Hepatocyte (in vitro differentiated cells): ENCODE data around the gene PVALEF. TPM values are rescaled to one million over a fixed set of nuclear protein-coding genes. Genes with fewer than 3 reads are reported as not detected.

Source experiments
- DNase-seq: peaks from one replicate; pipeline ENCODE4 v3.0.0-alpha.2; 2016; ENCODE audit warnings: low spot score
- H2AFZ ChIP-seq: fragments of 200-600 bp; sonication (generic); 2 replicates; pipeline ENCODE4 v1.6.0; 2016; ENCODE audit warnings: antibody characterized with exemption, mild to moderate bottlenecking
- H3K27ac ChIP-seq: fragments of 200-600 bp; sonication (generic); 2 replicates; pipeline ENCODE4 v1.5.1; 2016; ENCODE audit warnings: mild to moderate bottlenecking
- H3K27me3 ChIP-seq: fragments of 200-600 bp; sonication (generic); 2 replicates; pipeline ENCODE4 v1.6.1; 2016
- H3K36me3 ChIP-seq: fragments of 200-600 bp; sonication (generic); replicated peaks from 2 replicates; pipeline ENCODE4 v1.5.1; 2016; ENCODE audit warnings: low read depth; ENCODE audit not compliant: insufficient read depth
- H3K4me1 ChIP-seq: fragments of 200-600 bp; sonication (generic); 2 replicates; pipeline ENCODE4 v1.5.1; 2016; ENCODE audit warnings: mild to moderate bottlenecking, moderate library complexity; ENCODE audit not compliant: insufficient read depth
- H3K4me2 ChIP-seq: fragments of 200-600 bp; sonication (generic); 2 replicates; pipeline ENCODE4 v1.6.0; 2016
- H3K4me3 ChIP-seq: fragments of 200-600 bp; sonication (generic); 2 replicates; pipeline ENCODE4 v1.5.1; 2016; ENCODE audit warnings: mild to moderate bottlenecking
- H3K79me2 ChIP-seq: fragments of 200-600 bp; sonication (generic); 2 replicates; pipeline ENCODE4 v1.6.0; 2017; ENCODE audit warnings: mild to moderate bottlenecking
- H3K9me2 ChIP-seq: fragments of 200-600 bp; sonication (generic); replicated peaks from 2 replicates; pipeline ENCODE4 v1.6.0; 2017; ENCODE audit warnings: mild to moderate bottlenecking; ENCODE audit not compliant: insufficient read depth
- H3K9me3 ChIP-seq: fragments of 200-600 bp; sonication (generic); 2 replicates; pipeline ENCODE4 v1.5.1; 2016; ENCODE audit warnings: low read depth, mild to moderate bottlenecking
- H4K20me1 ChIP-seq: fragments of 200-600 bp; sonication (generic); 2 replicates; pipeline ENCODE4 v1.6.0; 2016; ENCODE audit warnings: mild to moderate bottlenecking; ENCODE audit not compliant: insufficient read depth, poor library complexity, severe bottlenecking
- CTCF ChIP-seq: fragments of 200-600 bp; sonication (generic); IDR thresholded peaks from 2 replicates; pipeline ENCODE4 v1.5.1; 2016; ENCODE audit warnings: antibody characterized with exemption, mild to moderate bottlenecking; ENCODE audit not compliant: poor library complexity
- EZH2 ChIP-seq: fragments of 200-600 bp; sonication (generic); IDR thresholded peaks from 2 replicates; pipeline ENCODE4 v1.6.1; 2016; ENCODE audit warnings: antibody characterized with exemption, mild to moderate bottlenecking, borderline replicate concordance
- EZH2phosphoT487 ChIP-seq: fragments of 200-600 bp; sonication (generic); IDR thresholded peaks from one replicate; pipeline ENCODE4 v1.6.1; 2018; ENCODE audit warnings: antibody characterized with exemption, mild to moderate bottlenecking, low read depth, moderate library complexity; ENCODE audit not compliant: unreplicated experiment, severe bottlenecking
- WGBS: methylation state at CpG from one replicate; pipeline ENCODE4 v1.1.6; 2016; ENCODE audit warnings: low lambda C conversion rate; ENCODE audit errors: missing lambda C conversion rate; 5-methylcytosine and 5-hydroxymethylcytosine counted together
- polyA plus RNA-seq: library from polyadenylated mRNA; unstranded; fragments of >200 nt; fragmentation: Nextera tagmentation; extraction: Ambion mirVana; gene quantifications from 2 replicates; pipeline ENCODE4 v1.2.1, GENCODE V29; 2016
- total RNA-seq: library from RNA; depleted of rRNA; stranded (reverse); fragments of >200 nt; gene quantifications from 2 replicates; pipeline ENCODE4 v1.2.3, GENCODE V29; 2014

Gene PVALEF
- total and polyA plus RNA-seq, 2 experiments from 2014 or later: 0.15 TPM; not detected in 1

- Histone ChIP-seq H2AFZ (no peak overlapping the region), H3K9me3 (no peaks in the 10 kb centered on the region), H3K27me3 (no peaks in the 10 kb centered on the region), H3K4me3 (no peak overlapping the region), H4K20me1 (no peaks in the 10 kb centered on the region), H3K36me3 (no peaks in the 10 kb centered on the region), H3K9me2 (no peaks in the 10 kb centered on the region), H3K27ac (no peak overlapping the region), H3K4me2 (no peak overlapping the region), H3K4me1 (no peaks in the 10 kb centered on the region), H3K79me2 (no peaks in the 10 kb centered on the region)
- TF ChIP-seq EZH2phosphoT487: no peak
- TF ChIP-seq EZH2: no peak
- no peak for TF ChIP-seq CTCF
- DNase-seq: no peak
- WGBS: 94% methylated on average over 18 of the region's 18 CpGs
These were observed 10.3 kb upstream of the PVALEF start for GRCh38 chr17:81154961-81155360.

GRCh38 chr17:81156866-81157805, 8.2 kb upstream of the PVALEF start:
- H3K27ac ChIP-seq: no peak overlapping the region
- no peaks in the 10 kb centered on the region for H3K4me1 ChIP-seq
- H3K9me3 ChIP-seq: no peaks in the 10 kb centered on the region
- DNase-seq: no peak
- no peak overlapping the region for H2AFZ ChIP-seq
- no peaks in the 10 kb centered on the region for H3K79me2 ChIP-seq
- 96% methylated on average over 38 of the region's 38 CpGs for WGBS
- TF ChIP-seq EZH2 (no peak), EZH2phosphoT487 (no peak), CTCF (no peak)
- no peak overlapping the region for H3K4me2 ChIP-seq
- H3K9me2 ChIP-seq: no peaks in the 10 kb centered on the region
- H3K27me3 ChIP-seq: no peaks in the 10 kb centered on the region
- no peaks in the 10 kb centered on the region for H4K20me1 ChIP-seq
- H3K4me3 ChIP-seq: no peak overlapping the region
- no peaks in the 10 kb centered on the region for H3K36me3 ChIP-seq

- Histone ChIP-seq H3K27me3 (no peaks in the 10 kb centered on the region), H3K9me2 (no peaks in the 10 kb centered on the region), H3K4me1 (no peaks in the 10 kb centered on the region), H3K4me3 (no peak overlapping the region), H4K20me1 (no peaks in the 10 kb centered on the region), H3K79me2 (no peaks in the 10 kb centered on the region), H3K36me3 (no peaks in the 10 kb centered on the region), H3K4me2 (no peak overlapping the region), H3K27ac (no peak overlapping the region), H3K9me3 (no peaks in the 10 kb centered on the region), H2AFZ (no peak overlapping the region)
- DNase-seq: no peak
- TF ChIP-seq EZH2 (no peak), EZH2phosphoT487 (no peak), CTCF (no peak)
- WGBS: 91% methylated on average over 33 of the region's 39 CpGs
These were observed 7.2 kb upstream of the PVALEF start for GRCh38 chr17:81157848-81158687.
